ENCODE results near the gene STXBP2.

Gene STXBP2

GRCh38 chr19:7657131-7657751 is 20.3 kb downstream of the STXBP2 start:
- DNase-seq: no peak

DNA sequence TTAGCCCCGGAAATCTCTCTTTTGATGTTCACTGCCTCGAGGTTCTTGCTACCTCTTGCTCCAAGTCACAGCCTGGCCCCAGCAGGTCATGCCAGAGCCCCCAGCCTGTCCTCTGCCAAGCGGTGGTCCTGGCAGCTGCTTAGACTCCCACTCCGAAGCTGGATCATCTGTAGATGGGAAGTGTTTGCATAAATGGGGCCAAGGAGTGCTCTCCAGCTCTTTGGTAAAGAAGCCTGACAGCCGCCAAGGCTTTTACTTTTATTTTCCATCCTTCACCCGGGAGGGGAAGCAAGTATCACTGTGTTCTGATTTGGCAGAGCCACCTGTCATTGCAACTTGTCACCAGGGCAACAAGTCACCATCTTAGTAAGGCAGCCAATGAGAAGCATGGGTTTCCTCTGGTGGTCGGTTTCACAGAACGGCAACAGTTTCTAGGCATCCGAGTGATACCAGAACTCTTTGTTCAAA is 21.3 kb downstream of the STXBP2 start:
- DNase-seq: peak; percentile 78

DNA sequence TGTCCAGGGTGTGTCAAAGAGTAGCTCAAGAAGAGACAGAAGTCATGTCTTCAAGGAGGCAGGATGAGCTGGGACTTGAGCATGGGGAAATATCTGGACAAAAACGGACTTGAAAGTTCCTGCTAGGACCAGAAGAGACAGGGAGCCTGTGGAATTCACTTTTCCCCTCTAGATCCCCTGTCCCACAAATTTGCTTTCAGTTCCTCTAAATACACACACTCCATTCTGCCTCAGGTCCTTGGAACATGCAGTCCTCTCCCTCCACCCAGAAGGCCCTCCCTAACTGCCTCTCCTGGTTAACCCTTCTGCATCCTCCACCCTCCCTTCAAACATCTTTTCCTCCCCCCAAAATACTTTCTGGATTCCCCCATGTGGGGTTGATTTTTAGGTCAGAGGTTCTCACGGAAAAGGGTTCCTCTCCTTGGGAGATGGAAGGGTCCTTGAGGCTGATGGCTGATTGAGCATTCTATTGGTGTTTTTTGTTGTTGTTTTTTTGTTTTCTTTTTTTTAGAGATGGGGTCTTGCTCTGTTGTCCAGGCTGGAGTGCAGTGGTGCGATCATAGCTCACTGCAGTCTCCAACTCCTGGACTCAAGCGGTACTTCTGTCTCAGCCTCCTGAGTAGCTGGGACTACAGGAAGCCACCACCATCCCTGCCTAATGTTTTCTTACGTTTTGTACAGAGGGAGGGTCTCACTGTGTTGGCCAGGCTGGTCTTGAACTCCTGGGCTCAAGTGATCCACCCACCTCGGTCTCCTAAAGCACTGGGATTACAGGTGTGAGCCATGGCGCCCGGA is 25.0 kb downstream of the STXBP2 start:
- DNase-seq: no peak

DNA sequence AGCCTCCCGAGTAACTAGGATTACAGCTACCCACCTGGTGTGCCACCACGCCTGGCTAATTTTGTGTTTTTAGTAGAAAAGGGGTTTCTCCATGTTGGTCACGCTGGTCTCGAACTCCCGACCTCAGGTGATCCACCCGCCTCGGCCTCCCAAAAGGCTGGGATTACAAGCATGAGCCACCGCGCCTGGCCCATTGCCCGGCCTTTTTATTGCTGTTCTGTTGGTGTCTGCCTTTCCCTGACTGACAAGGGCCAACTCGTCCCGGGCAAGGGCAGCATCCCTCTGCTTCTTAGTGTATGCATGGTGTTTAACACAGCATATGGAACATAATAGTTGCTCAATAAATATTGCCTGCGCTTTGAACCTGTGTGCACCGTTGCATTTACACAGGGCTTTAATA is 25.7 kb downstream of the STXBP2 start:
- DNase-seq: no peak

- no peak for DNase-seq
Measured at GRCh38 chr19:7663706-7664105, 26.8 kb downstream of the STXBP2 start.

- DNase-seq: no peak
Measured at GRCh38 chr19:7665076-7665475, 28.2 kb downstream of the STXBP2 start.

GRCh38 chr19:7668842-7669241 is 31.9 kb downstream of the STXBP2 start, which contains the start of gene RETN:
RETN (plus strand) TSS chr19:7669049; CDS start chr19:7669327, 278 bp downstream.
- no peak for DNase-seq

DNA sequence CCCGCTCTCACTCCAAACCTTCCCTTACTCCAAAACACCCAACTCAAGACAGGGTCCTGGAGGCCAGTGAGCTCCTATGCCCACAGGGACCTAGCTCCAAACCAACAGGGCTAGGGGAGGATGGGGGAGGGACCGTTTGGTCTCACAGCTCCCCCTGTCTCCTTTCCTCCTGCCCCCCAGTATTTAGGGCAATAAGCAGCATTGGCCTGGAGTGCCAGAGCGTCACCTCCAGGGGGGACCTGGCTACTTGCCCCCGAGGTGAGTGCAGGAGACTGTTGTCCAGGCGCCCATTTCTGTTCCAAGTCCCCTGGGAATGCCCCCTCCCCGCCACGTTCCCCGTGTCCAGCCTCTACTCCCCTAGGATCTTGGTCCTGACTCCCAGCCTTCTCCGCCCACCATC is 32.7 kb downstream of the STXBP2 start:
- DNase-seq: no peak

DNA sequence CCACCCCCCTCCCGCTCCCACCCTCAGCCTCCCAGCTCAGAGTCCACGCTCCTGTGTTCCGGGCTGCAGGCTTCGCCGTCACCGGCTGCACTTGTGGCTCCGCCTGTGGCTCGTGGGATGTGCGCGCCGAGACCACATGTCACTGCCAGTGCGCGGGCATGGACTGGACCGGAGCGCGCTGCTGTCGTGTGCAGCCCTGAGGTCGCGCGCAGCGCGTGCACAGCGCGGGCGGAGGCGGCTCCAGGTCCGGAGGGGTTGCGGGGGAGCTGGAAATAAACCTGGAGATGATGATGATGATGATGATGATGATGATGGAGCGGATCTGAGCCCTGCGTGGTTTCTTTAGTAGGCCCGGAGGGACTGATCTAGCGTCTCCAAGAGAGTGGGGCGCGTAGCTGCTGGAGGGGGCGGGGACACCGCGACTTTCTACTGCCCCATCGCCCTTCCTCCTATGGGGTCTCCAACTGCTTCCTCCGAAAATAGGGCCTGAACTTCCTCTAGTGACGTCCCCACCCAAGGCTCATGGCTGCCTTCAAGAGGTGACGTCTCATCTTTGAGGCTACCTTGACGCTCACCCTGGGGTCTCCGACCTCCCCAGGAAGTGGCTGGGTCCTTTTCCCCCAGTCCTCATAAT is 33.4 kb downstream of the STXBP2 start:
- DNase-seq: peak; percentile 12

GRCh38 chr19:7670790-7671189 is 33.9 kb downstream of the STXBP2 start:
- DNase-seq: no peak

DNA sequence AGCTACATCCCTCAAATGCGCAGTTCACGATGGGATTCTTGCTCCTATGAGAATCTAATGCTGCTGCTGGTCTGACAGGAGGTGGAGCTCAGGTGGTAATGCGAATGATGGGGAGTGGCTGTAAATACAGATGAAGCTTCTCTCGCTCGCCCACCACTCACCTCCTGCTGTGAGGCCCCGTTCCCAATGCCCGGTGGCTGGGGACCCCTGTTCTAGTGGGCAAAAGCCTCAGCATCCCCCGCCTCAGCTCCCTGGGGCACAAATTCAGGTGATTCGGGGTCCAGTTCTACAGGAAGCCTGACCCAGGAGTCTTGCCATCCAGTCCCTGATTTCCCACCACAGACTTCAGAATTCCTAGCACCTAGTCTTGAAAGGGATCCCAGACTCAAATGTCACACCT is 35.6 kb downstream of the STXBP2 start:
- no peak for DNase-seq

- DNase-seq: no peak
Measured at GRCh38 chr19:7674010-7675005, 37.4 kb downstream of the STXBP2 start.

GRCh38 chr19:7676376-7676775 is 39.5 kb downstream of the STXBP2 start:
- no peak for DNase-seq

- DNase-seq: no peak
Measured at GRCh38 chr19:7676854-7677253, 39.9 kb downstream of the STXBP2 start, which contains the start of gene MCEMP1. MCEMP1 (plus strand) TSS chr19:7677090; CDS start chr19:7677121, 31 bp downstream.

GRCh38 chr19:7677669-7678311 is 40.9 kb downstream of the STXBP2 start:
- no peak for DNase-seq

DNA sequence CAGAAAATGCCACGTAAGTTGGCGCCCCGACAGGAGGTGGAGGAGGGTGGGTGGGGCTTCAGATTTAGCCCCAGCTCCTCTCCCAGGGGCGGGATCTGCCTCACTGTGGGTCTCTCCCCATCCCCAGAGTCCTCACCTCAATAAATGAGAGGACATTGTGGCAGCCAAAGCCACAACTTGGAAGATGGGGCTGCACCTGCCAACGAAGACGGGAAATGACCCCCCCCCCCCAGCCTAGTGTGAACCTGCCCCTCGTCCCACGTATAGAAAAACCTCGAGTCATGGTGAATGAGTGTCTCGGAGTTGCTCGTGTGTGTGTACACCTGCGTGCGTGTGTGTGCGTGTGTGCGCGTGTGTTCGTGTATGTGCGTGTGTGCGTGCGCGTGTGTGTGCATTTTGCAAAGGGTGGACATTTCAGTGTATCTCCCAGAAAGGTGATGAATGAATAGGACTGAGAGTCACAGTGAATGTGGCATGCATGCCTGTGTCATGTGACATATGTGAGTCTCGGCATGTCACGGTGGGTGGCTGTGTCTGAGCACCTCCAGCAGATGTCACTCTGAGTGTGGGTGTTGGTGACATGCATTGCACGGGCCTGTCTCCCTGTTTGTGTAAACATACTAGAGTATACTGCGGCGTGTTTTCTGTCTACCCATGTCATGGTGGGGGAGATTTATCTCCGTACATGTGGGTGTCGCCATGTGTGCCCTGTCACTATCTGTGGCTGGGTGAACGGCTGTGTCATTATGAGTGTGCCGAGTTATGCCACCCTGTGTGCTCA is 42.3 kb downstream of the STXBP2 start:
- peak; percentile 18 for DNase-seq

- no peak for DNase-seq
Measured at GRCh38 chr19:7679771-7680605, 43.1 kb downstream of the STXBP2 start.

- peak; percentile 65 for DNase-seq
Measured at GRCh38 chr19:7680606-7681339, 43.9 kb downstream of the STXBP2 start, which contains the start of gene TRAPPC5. TRAPPC5 (plus strand) TSS chr19:7680833; CDS start chr19:7682254, 1,421 bp downstream.
